HG03139 (cell line): ENCODE measurements around the gene GRIK4.

Experiments used
- ATAC-seq: cut with Tn5 transposase; IDR thresholded peaks from one replicate; pipeline ENCODE4 v1.9.1; 2021; ENCODE audit not compliant: unreplicated experiment

The GRIK4 gene

GRCh38 chr11:120627327-120628163 lies 116.0 kb downstream of the GRIK4 start:
- ATAC-seq, result no peak

GRCh38 chr11:120629407-120630080 lies 118.0 kb downstream of the GRIK4 start:
- ATAC-seq, result no peak

- ATAC-seq, result no peak
Measured at GRCh38 chr11:120630122-120630521, 118.6 kb downstream of the GRIK4 start.

- peak; percentile 74 for ATAC-seq
Measured at GRCh38 chr11:120632579-120632978, 121.0 kb downstream of the GRIK4 start.

GRCh38 chr11:120633616-120634393 lies 122.3 kb downstream of the GRIK4 start:
- no peak for ATAC-seq

- no peak for ATAC-seq
Measured at GRCh38 chr11:120634706-120635105, 123.2 kb downstream of the GRIK4 start.

- no peak for ATAC-seq
Measured at GRCh38 chr11:120635136-120635810, 123.7 kb downstream of the GRIK4 start.

- ATAC-seq, result no peak
Measured at GRCh38 chr11:120637131-120637530, 125.6 kb downstream of the GRIK4 start.

GRCh38 chr11:120642196-120642894 lies 130.8 kb downstream of the GRIK4 start:
- no peak for ATAC-seq

- no peak for ATAC-seq
Measured at GRCh38 chr11:120643284-120643683, 131.7 kb downstream of the GRIK4 start.

- no peak for ATAC-seq
Measured at GRCh38 chr11:120645639-120646038, 134.1 kb downstream of the GRIK4 start.

GRCh38 chr11:120646206-120646605 lies 134.7 kb downstream of the GRIK4 start:
- no peak for ATAC-seq

GRCh38 chr11:120647681-120648080 lies 136.1 kb downstream of the GRIK4 start:
- ATAC-seq, result no peak

- no peak for ATAC-seq
Measured at GRCh38 chr11:120648771-120649170, 137.2 kb downstream of the GRIK4 start.

- no peak for ATAC-seq
Measured at GRCh38 chr11:120649316-120649715, 137.8 kb downstream of the GRIK4 start.

- no peak for ATAC-seq
Measured at GRCh38 chr11:120651396-120651795, 139.8 kb downstream of the GRIK4 start.

GRCh38 chr11:120651836-120652235 lies 140.3 kb downstream of the GRIK4 start:
- no peak for ATAC-seq

- ATAC-seq, result no peak
Measured at GRCh38 chr11:120652705-120653335, 141.3 kb downstream of the GRIK4 start.

GRCh38 chr11:120655589-120655988 lies 144.0 kb downstream of the GRIK4 start:
- no peak for ATAC-seq
